HCT116 (cell line): Measurements from ENCODE around the gene TLE5. TPM values are rescaled to one million over a fixed set of nuclear protein-coding genes. Genes with fewer than 3 reads are reported as not detected.

ENCODE experiments used
- ATAC-seq: fragments of 200-7000 bp; cut with Tn5 transposase; 2 replicates; pipeline ENCODE4 v1.9.1; 2020; ENCODE audit warnings: mild to moderate bottlenecking, moderate library complexity
- BruUV-seq: library from RNA; stranded (reverse); fragments of 400-500 nt; replicated peaks from 2 replicates; lab custom pipeline; 2021; lab: Mats Ljungman, UMichigan
- CTCF ChIA-PET: fragments of 300-600 bp; sonication (Branson Sonifier 250); formaldehyde crosslinking; loops from one replicate; lab custom pipeline; 2021; ENCODE audit warnings: antibody characterized with exemption; lab: Charles Lee
- POLR2A ChIA-PET: fragments of 300-600, 350-600 bp; sonication (Branson Sonifier 250); formaldehyde crosslinking; loops from one replicate; lab custom pipeline; 2021; ENCODE audit warnings: antibody characterized with exemption; lab: Charles Lee
- RAD21 ChIA-PET, 2 experiments: fragments of 300-600 bp; sonication (Branson Sonifier 250); formaldehyde crosslinking; loops; one replicate each; lab custom pipeline; 2023; ENCODE audit warnings: low total read pairs in 2 of 2; ENCODE audit not compliant: uncharacterized antibody in 2 of 2, unreplicated experiment in 2 of 2, low non-redundant PET in 1 of 2; lab: Charles Lee
- DNase-seq: peaks from one replicate; pipeline ENCODE4 v3.0.0-alpha.2; 2010; ENCODE audit warnings: low read depth, low spot score
- H2AFZ ChIP-seq: fragments of 200-600 bp; shearing (Covaris generic), sonication (generic); 2 replicates; pipeline ENCODE4 v1.6.1; 2017; ENCODE audit warnings: low read depth, mixed run types, mixed read lengths, antibody characterized with exemption, low read length; ENCODE audit not compliant: poor library complexity, severe bottlenecking
- H3K27ac ChIP-seq: 2 replicates; pipeline ENCODE4 v1.5.1; 2012; ENCODE audit warnings: low read depth, low read length
- H3K27me3 ChIP-seq: fragments of 200-600 bp; sonication (generic); 2 replicates; pipeline ENCODE4 v1.6.1; 2016; ENCODE audit warnings: mixed run types, low read length, mixed read lengths; ENCODE audit not compliant: insufficient read depth
- H3K36me3 ChIP-seq, 2 experiments: fragments of 200-500 bp in 1 of 2; fragments of 200-600 bp in 1 of 2; sonication (Bioruptor generic) in 1 of 2; sonication (generic) in 1 of 2; 2 replicates each; pipeline versions ENCODE4 v1.5.1 to v1.6.1; 2014 to 2016; ENCODE audit warnings: low read length in 2 of 2, inconsistent platforms in 1 of 2, mixed read lengths in 1 of 2, mixed run types in 1 of 2; ENCODE audit not compliant: insufficient read depth in 2 of 2, control insufficient read depth in 1 of 2
- H3K4me1 ChIP-seq, 2 experiments: fragments of 200-600 bp in 1 of 2; sonication (generic) in 1 of 2; 2 replicates each; pipeline versions ENCODE4 v1.5.1 to v1.6.1; 2012 to 2017; ENCODE audit warnings: low read length in 2 of 2, inconsistent platforms in 1 of 2, mild to moderate bottlenecking in 1 of 2, mixed read lengths in 1 of 2, mixed run types in 1 of 2, moderate library complexity in 1 of 2; ENCODE audit not compliant: insufficient read depth in 2 of 2, control insufficient read depth in 1 of 2
- H3K4me2 ChIP-seq: fragments of 200-600 bp; sonication (generic); 2 replicates; pipeline ENCODE4 v1.6.1; 2017; ENCODE audit warnings: mixed run types, low read length, mixed read lengths
- H3K4me3 ChIP-seq, 2 experiments: fragments of 200-600 bp in 1 of 2; sonication (generic) in 1 of 2; replicated peaks in 1 of 2; 2 replicates each; pipeline ENCODE4 v1.5.1; 2011 to 2016; ENCODE audit warnings: low read length in 2 of 2, control low read depth in 1 of 2, low read depth in 1 of 2, mild to moderate bottlenecking in 1 of 2, mixed read lengths in 1 of 2, mixed run types in 1 of 2
- H3K79me2 ChIP-seq: fragments of 200-600 bp; sonication (generic); 2 replicates; pipeline ENCODE4 v1.6.1; 2017; ENCODE audit warnings: mild to moderate bottlenecking, mixed run types, low read length, moderate library complexity, mixed read lengths; ENCODE audit not compliant: insufficient read depth
- H3K9ac ChIP-seq: fragments of 200-600 bp; sonication (generic); 2 replicates; pipeline ENCODE4 v1.6.1; 2016; ENCODE audit warnings: low read length, mixed read lengths
- H3K9me2 ChIP-seq: fragments of 200-600 bp; sonication (generic), shearing (Covaris generic); 2 replicates; pipeline ENCODE4 v1.6.1; 2017; ENCODE audit warnings: mixed run types, mild to moderate bottlenecking, moderate library complexity; ENCODE audit not compliant: insufficient read depth
- H3K9me3 ChIP-seq, 2 experiments: fragments of 200-500 bp in 1 of 2; fragments of 200-600 bp in 1 of 2; sonication (Bioruptor generic) in 1 of 2; sonication (generic) in 1 of 2; 2 replicates each; pipeline ENCODE4 v1.6.1; 2014 to 2017; ENCODE audit warnings: low read length in 2 of 2, mixed read lengths in 2 of 2, inconsistent platforms in 1 of 2, low read depth in 1 of 2, mild to moderate bottlenecking in 1 of 2, mixed run types in 1 of 2, moderate library complexity in 1 of 2; ENCODE audit not compliant: control insufficient read depth in 1 of 2, insufficient read depth in 1 of 2
- H4K20me1 ChIP-seq: fragments of 200-600 bp; sonication (generic), shearing (Covaris generic); 2 replicates; pipeline ENCODE4 v1.6.1; 2017; ENCODE audit warnings: mixed run types, mild to moderate bottlenecking, moderate library complexity; ENCODE audit not compliant: insufficient read depth
- CBX3 ChIP-seq: IDR thresholded peaks from 2 replicates; pipeline ENCODE4 v1.6.1; 2012; ENCODE audit warnings: low read depth
- EGR1 ChIP-seq: IDR thresholded peaks from 2 replicates; pipeline ENCODE4 v1.6.1; 2012; ENCODE audit warnings: low read depth
- ELF1 ChIP-seq: IDR thresholded peaks from 2 replicates; pipeline ENCODE4 v1.6.1; 2012; ENCODE audit warnings: low read depth, borderline replicate concordance
- EZH2phosphoT487 ChIP-seq: fragments of 200-600 bp; IDR thresholded peaks from 2 replicates; pipeline ENCODE4 v1.6.1; 2018; ENCODE audit warnings: antibody characterized with exemption, borderline replicate concordance
- FOSL1 ChIP-seq: IDR thresholded peaks from 2 replicates; pipeline ENCODE4 v1.6.1; 2012; ENCODE audit warnings: low read depth
- POLR2A ChIP-seq: IDR thresholded peaks from 2 replicates; pipeline ENCODE4 v1.7.0; 2011; ENCODE audit warnings: borderline replicate concordance; ENCODE audit not compliant: insufficient read depth, insufficient read length; ENCODE audit errors: extremely low read depth
- RAD21 ChIP-seq: IDR thresholded peaks from 2 replicates; pipeline ENCODE4 v1.6.1; 2012; ENCODE audit warnings: low read depth, mild to moderate bottlenecking
- SIN3A ChIP-seq: IDR thresholded peaks from 2 replicates; pipeline ENCODE4 v1.6.1; 2012; ENCODE audit warnings: low read depth
- SP1 ChIP-seq: IDR thresholded peaks from 2 replicates; pipeline ENCODE4 v1.6.1; 2012; ENCODE audit warnings: low read depth
- SRF ChIP-seq: IDR thresholded peaks from 2 replicates; pipeline ENCODE4 v1.6.1; 2012; ENCODE audit warnings: low read depth
- YY1 ChIP-seq: IDR thresholded peaks from 2 replicates; pipeline ENCODE4 v1.6.1; 2011; ENCODE audit warnings: low read length, low read depth, moderate library complexity, mild to moderate bottlenecking; ENCODE audit not compliant: insufficient replicate concordance; ENCODE audit errors: extremely low read depth
- ZFX ChIP-seq: fragments of 450-650 bp; IDR thresholded peaks from 2 replicates; pipeline ENCODE4 v1.6.1; 2017
- ZNF274 ChIP-seq: fragments of 200-500 bp; sonication (Bioruptor generic); IDR thresholded peaks from 2 replicates; pipeline ENCODE4 v1.6.1; 2014; ENCODE audit warnings: mild to moderate bottlenecking, low read depth, low read length, inconsistent platforms
- intact Hi-C: fragments of 100-400 bp; cut with micrococcal nuclease; formaldehyde crosslinking; loops from 2 replicates; pipeline ENCODE4 v1.10.0; 2022
- total RNA-seq: library from RNA; stranded (reverse); gene quantifications from one replicate; pipeline ENCODE4 v1.2.1, GENCODE V29; 2021; ENCODE audit not compliant: unreplicated experiment
- TF ChIP-seq, protein P1 (sequence below): IDR thresholded peaks from 2 replicates; pipeline ENCODE4 v1.6.1; 2012; ENCODE audit warnings: low read depth
- TF ChIP-seq, protein P2 (sequence below): IDR thresholded peaks from 2 replicates; pipeline ENCODE4 v1.6.1; 2012
- TF ChIP-seq, protein P3 (sequence below), 3 experiments: fragments of 200-600 bp in 1 of 3; sonication (generic) in 1 of 3; IDR thresholded peaks in 2 of 3; conservative IDR thresholded peaks in 1 of 3; 2 replicates each; pipeline ENCODE4 v1.5.1; 2012 to 2017; ENCODE audit warnings: low read depth in 2 of 3, low read length in 2 of 3, antibody characterized with exemption in 1 of 3, borderline replicate concordance in 1 of 3, control low read depth in 1 of 3, mild to moderate bottlenecking in 1 of 3, mixed read lengths in 1 of 3, mixed run types in 1 of 3, moderate library complexity in 1 of 3; ENCODE audit not compliant: insufficient read depth in 1 of 3

TLE5 gene
- total RNA-seq, 1 experiment from 2014 or later = 263 TPM

DNA sequence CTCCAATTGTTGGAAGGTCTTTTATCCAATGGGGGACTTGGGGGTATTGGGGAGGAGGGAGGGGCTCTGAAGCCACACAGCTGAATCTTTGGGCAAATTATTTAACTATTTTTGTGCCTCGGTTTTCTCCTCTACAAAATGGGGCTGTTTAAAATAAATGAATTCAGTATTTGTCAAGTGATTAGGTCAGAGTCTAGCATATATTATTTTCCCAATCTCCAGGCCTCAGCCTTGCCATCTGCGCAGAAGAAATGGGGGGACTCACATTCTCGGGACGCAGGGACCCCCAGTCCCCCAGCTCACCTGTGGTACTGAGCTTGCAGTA lies 1.5 kb downstream of the TLE5 start (continued):
- TF ChIP-seq, protein P1, sequence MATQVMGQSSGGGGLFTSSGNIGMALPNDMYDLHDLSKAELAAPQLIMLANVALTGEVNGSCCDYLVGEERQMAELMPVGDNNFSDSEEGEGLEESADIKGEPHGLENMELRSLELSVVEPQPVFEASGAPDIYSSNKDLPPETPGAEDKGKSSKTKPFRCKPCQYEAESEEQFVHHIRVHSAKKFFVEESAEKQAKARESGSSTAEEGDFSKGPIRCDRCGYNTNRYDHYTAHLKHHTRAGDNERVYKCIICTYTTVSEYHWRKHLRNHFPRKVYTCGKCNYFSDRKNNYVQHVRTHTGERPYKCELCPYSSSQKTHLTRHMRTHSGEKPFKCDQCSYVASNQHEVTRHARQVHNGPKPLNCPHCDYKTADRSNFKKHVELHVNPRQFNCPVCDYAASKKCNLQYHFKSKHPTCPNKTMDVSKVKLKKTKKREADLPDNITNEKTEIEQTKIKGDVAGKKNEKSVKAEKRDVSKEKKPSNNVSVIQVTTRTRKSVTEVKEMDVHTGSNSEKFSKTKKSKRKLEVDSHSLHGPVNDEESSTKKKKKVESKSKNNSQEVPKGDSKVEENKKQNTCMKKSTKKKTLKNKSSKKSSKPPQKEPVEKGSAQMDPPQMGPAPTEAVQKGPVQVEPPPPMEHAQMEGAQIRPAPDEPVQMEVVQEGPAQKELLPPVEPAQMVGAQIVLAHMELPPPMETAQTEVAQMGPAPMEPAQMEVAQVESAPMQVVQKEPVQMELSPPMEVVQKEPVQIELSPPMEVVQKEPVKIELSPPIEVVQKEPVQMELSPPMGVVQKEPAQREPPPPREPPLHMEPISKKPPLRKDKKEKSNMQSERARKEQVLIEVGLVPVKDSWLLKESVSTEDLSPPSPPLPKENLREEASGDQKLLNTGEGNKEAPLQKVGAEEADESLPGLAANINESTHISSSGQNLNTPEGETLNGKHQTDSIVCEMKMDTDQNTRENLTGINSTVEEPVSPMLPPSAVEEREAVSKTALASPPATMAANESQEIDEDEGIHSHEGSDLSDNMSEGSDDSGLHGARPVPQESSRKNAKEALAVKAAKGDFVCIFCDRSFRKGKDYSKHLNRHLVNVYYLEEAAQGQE = no peak
- no peak for TF ChIP-seq EGR1
- TF ChIP-seq ZNF274 = no peak
- TF ChIP-seq CBX3 = no peak
- TF ChIP-seq RAD21 = no peak
- TF ChIP-seq, protein P2, sequence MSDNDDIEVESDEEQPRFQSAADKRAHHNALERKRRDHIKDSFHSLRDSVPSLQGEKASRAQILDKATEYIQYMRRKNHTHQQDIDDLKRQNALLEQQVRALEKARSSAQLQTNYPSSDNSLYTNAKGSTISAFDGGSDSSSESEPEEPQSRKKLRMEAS = no peak
- no peak for TF ChIP-seq ELF1

DNA sequence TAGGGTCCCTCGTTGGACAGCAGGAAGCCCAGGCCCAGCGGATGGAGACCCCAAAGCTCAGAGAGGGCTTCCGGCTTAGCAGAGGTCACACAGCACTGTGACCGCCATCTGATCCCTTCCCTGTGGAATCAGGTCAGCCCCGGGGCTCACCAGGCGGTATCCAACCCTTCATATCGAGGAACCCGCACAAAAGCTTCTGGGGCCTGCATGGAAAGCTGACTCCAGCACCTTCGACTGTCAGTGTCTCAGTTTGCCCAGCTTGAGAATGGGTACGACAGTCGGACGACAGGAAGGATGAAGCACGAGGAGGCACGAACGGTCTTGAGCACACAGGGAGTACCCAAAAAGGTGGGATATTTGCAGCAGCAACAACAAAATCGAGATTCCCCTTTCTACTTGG lies 2.6 kb downstream of the TLE5 start:
- peak overlapping the region; percentile 91; the same call in 1 of the 2 replicates for H3K27ac ChIP-seq
- H4K20me1 ChIP-seq = no peaks in the 10 kb centered on the region
- ChIA-PET RAD21 (no interaction called here), POLR2A (no interaction called here), CTCF (interaction anchor here (1.3 kb wide), 1 partner anchor 16 kb away, joined by 3 read pairs; no protein-coding TSS in a partner anchor)
- H3K9ac ChIP-seq = no peak overlapping the region
- H3K9me2 ChIP-seq = no peaks in the 10 kb centered on the region
- no peak overlapping the region for H3K4me2 ChIP-seq
- H3K36me3 ChIP-seq = peaks cover 15 to 20% of the 10 kb centered on the region in 2 experiments
- no peaks in the 10 kb centered on the region for H3K9me3 ChIP-seq
- H3K4me3 ChIP-seq = no peak overlapping the region
- H3K4me1 ChIP-seq = peaks cover 32 to 58% of the 10 kb centered on the region in 2 experiments
- DNase-seq (no peak), ATAC-seq (no peak)
- H3K79me2 ChIP-seq = peaks cover 41% of the 10 kb centered on the region
- intact Hi-C loops = no loop called here
- BruUV-seq = TSS peak; percentile 61
- H3K27me3 ChIP-seq = no peaks in the 10 kb centered on the region
- no peak overlapping the region for H2AFZ ChIP-seq
- TF ChIP-seq YY1 = no peak
- no peak for TF ChIP-seq SRF
- TF ChIP-seq ELF1 = no peak
- TF ChIP-seq EZH2phosphoT487 = no peak
- TF ChIP-seq, protein P1 = no peak
- no peak for TF ChIP-seq EGR1
- TF ChIP-seq ZFX = no peak
- no peak for TF ChIP-seq CBX3
- TF ChIP-seq, protein P3, sequence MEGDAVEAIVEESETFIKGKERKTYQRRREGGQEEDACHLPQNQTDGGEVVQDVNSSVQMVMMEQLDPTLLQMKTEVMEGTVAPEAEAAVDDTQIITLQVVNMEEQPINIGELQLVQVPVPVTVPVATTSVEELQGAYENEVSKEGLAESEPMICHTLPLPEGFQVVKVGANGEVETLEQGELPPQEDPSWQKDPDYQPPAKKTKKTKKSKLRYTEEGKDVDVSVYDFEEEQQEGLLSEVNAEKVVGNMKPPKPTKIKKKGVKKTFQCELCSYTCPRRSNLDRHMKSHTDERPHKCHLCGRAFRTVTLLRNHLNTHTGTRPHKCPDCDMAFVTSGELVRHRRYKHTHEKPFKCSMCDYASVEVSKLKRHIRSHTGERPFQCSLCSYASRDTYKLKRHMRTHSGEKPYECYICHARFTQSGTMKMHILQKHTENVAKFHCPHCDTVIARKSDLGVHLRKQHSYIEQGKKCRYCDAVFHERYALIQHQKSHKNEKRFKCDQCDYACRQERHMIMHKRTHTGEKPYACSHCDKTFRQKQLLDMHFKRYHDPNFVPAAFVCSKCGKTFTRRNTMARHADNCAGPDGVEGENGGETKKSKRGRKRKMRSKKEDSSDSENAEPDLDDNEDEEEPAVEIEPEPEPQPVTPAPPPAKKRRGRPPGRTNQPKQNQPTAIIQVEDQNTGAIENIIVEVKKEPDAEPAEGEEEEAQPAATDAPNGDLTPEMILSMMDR (IDR thresholded peaks at IDR 0.05 in 2 of 3, conservative IDR thresholded peaks at IDR 0.05 in 1 of 3; ENCODE audit: borderline replicate concordance in 1 of 3, insufficient read depth in 1 of 3, low read depth in 2 of 3, low read length in 2 of 3) = no peak
- TF ChIP-seq SIN3A = no peak
- TF ChIP-seq SP1 = no peak
- TF ChIP-seq RAD21 = no peak
- TF ChIP-seq FOSL1 = no peak
- TF ChIP-seq POLR2A = no peak
